HEK293T (cell line): Measurements from ENCODE around the gene ADGRG4.
"Not testable (repeated sequence)": the region's sequence is repeated elsewhere in the genome, so short reads cannot be mapped to it uniquely, and the experiment has no call there.

Experiments used
- ARNT ChIP-seq: fragments of 450-650 bp; IDR thresholded peaks from 2 replicates; pipeline ENCODE4 v1.6.1; 2017; ENCODE audit warnings: mild to moderate bottlenecking
- BHLHE40 ChIP-seq: fragments of 450-650 bp; IDR thresholded peaks from 2 replicates; pipeline ENCODE4 v1.6.1; 2016; ENCODE audit warnings: mild to moderate bottlenecking, moderate library complexity, borderline replicate concordance
- CTBP1 ChIP-seq: fragments of 450-650 bp; IDR thresholded peaks from 2 replicates; pipeline ENCODE4 v1.6.1; 2016; ENCODE audit warnings: borderline replicate concordance
- ELF4 ChIP-seq: fragments of 450-650 bp; IDR thresholded peaks from 2 replicates; pipeline ENCODE4 v1.6.1; 2017; ENCODE audit warnings: antibody characterized with exemption
- FOXA1 ChIP-seq: fragments of 450-650 bp; IDR thresholded peaks from 2 replicates; pipeline ENCODE4 v1.6.1; 2016; ENCODE audit warnings: mild to moderate bottlenecking
- FOXK2 ChIP-seq: fragments of 450-650 bp; IDR thresholded peaks from 2 replicates; pipeline ENCODE4 v1.6.1; 2016; ENCODE audit warnings: mild to moderate bottlenecking
- FOXM1 ChIP-seq: fragments of 450-650 bp; IDR thresholded peaks from 2 replicates; pipeline ENCODE4 v1.6.1; 2017; ENCODE audit warnings: mild to moderate bottlenecking, borderline replicate concordance
- L3MBTL2 ChIP-seq: fragments of 450-650 bp; conservative IDR thresholded peaks from 2 replicates; pipeline ENCODE4 v1.6.1; 2016; ENCODE audit warnings: mild to moderate bottlenecking
- LEF1 ChIP-seq: fragments of 450-650 bp; IDR thresholded peaks from 2 replicates; pipeline ENCODE4 v1.6.1; 2017; ENCODE audit warnings: mild to moderate bottlenecking, borderline replicate concordance
- SP1 ChIP-seq: fragments of 450-650 bp; IDR thresholded peaks from 2 replicates; pipeline ENCODE4 v1.6.1; 2017
- SUZ12 ChIP-seq: fragments of 450-650 bp; IDR thresholded peaks from 2 replicates; pipeline ENCODE4 v1.6.1; 2016; ENCODE audit warnings: mild to moderate bottlenecking
- TARDBP ChIP-seq: fragments of 450-650 bp; IDR thresholded peaks from 2 replicates; pipeline ENCODE4 v1.6.1; 2016
- ZNF384 ChIP-seq: fragments of 450-650 bp; IDR thresholded peaks from 2 replicates; pipeline ENCODE4 v1.6.1; 2016

GRCh38 chrX:136445674-136446073 is 144.9 kb downstream of the ADGRG4 start:
- not testable (repeated sequence) for TF ChIP-seq TARDBP, CTBP1, FOXM1, FOXK2, BHLHE40, L3MBTL2, LEF1, FOXA1, SP1, ELF4, ARNT, SUZ12, ZNF384
